ENCODE data around the gene SCNN1G. TPM values are rescaled to one million over a fixed set of nuclear protein-coding genes. Genes with fewer than 3 reads are reported as not detected.

Gene SCNN1G
- total and polyA plus RNA-seq, 2 donors (not counting 3 experiments of a cell fraction or from before 2014, with no cell fraction given): not detected

DNA sequence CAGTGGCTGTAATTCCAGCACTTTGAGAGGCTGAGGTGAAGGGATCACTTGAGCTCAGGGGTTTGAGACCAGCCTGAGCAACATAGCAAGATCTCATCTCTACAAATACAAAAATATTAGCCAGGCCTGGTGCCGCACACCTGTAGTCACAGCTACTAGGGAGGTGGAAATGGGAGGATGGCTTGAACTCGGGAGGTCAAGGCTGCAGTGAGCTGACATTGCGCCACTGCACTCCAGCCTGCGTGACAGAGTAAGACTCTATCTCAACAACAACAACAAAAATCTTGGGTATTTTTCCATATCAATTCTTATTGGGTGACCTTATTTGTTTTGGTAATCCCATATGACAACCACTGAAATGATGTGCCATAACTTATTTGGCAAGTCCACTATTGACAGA lies 52.6 kb downstream of the SCNN1G start:
- CTCF ChIA-PET: no interaction called here
- POLR2A ChIA-PET: no interaction called here
- no peaks in the 10 kb centered on the region for H3K36me3 ChIP-seq (ENCODE audit: control insufficient read depth in 2 of 2, extremely low read depth in 1 of 2, insufficient read depth in 2 of 2, low read length in 2 of 2)
- no peaks in the 10 kb centered on the region for H3K9me1 ChIP-seq (replicated peaks; ENCODE audit: control insufficient read depth, extremely low read depth, insufficient read depth, low read length)
- H3K9ac ChIP-seq (replicated peaks; ENCODE audit: extremely low read depth, insufficient read depth, low read length): no peak overlapping the region
- no peaks in the 10 kb centered on the region for H3K4me1 ChIP-seq (ENCODE audit: control insufficient read depth, extremely low read depth, insufficient read depth, low read length)
- H3K27me3 ChIP-seq (ENCODE audit: control insufficient read depth in 2 of 2, insufficient read depth in 2 of 2, low read length in 2 of 2): no peaks in the 10 kb centered on the region
- no peaks in the 10 kb centered on the region for H3K9me3 ChIP-seq (replicated peaks; ENCODE audit: control insufficient read depth, insufficient read depth, low read length)
- intact Hi-C loops (cut with micrococcal nuclease): no loop called here
- H3K4me3 ChIP-seq (replicated peaks in 1 of 3; ENCODE audit: insufficient read depth in 1 of 3, low read depth in 1 of 3, low read length in 3 of 3): no peak overlapping the region
- FAIRE-seq (no peak), DNase-seq (ENCODE audit: low read depth, low spot score) (no peak)
- no peak for TF ChIP-seq MYC (IDR thresholded peaks at IDR 0.05; ENCODE audit: low read depth, low read length)
- TF ChIP-seq, protein P1, sequence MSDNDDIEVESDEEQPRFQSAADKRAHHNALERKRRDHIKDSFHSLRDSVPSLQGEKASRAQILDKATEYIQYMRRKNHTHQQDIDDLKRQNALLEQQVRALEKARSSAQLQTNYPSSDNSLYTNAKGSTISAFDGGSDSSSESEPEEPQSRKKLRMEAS (IDR thresholded peaks at IDR 0.05; ENCODE audit: insufficient read depth, insufficient read length): no peak
- no peak for TF ChIP-seq FOS (IDR thresholded peaks at IDR 0.05; ENCODE audit: borderline replicate concordance, insufficient read depth, low read length)
- TF ChIP-seq, protein P2, sequence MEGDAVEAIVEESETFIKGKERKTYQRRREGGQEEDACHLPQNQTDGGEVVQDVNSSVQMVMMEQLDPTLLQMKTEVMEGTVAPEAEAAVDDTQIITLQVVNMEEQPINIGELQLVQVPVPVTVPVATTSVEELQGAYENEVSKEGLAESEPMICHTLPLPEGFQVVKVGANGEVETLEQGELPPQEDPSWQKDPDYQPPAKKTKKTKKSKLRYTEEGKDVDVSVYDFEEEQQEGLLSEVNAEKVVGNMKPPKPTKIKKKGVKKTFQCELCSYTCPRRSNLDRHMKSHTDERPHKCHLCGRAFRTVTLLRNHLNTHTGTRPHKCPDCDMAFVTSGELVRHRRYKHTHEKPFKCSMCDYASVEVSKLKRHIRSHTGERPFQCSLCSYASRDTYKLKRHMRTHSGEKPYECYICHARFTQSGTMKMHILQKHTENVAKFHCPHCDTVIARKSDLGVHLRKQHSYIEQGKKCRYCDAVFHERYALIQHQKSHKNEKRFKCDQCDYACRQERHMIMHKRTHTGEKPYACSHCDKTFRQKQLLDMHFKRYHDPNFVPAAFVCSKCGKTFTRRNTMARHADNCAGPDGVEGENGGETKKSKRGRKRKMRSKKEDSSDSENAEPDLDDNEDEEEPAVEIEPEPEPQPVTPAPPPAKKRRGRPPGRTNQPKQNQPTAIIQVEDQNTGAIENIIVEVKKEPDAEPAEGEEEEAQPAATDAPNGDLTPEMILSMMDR (IDR thresholded peaks at IDR 0.05; ENCODE audit: extremely low read depth in 1 of 2, insufficient read depth in 1 of 2, low read depth in 1 of 2, low read length in 2 of 2): no peak
- no peak for TF ChIP-seq JUN (IDR thresholded peaks at IDR 0.05; ENCODE audit: borderline replicate concordance, insufficient read depth, insufficient read length, low read depth)
- no peak for TF ChIP-seq POLR2AphosphoS5 (IDR thresholded peaks at IDR 0.05; ENCODE audit: insufficient read depth, low read depth, low read length)
- no peak for TF ChIP-seq GATA2 (IDR thresholded peaks at IDR 0.05; ENCODE audit: insufficient read depth, insufficient read length, low read depth, low read length)
- TF ChIP-seq POLR2A (IDR thresholded peaks at IDR 0.05; ENCODE audit: low read depth, low read length): no peak
- no peak for TF ChIP-seq EZH2 (IDR thresholded peaks at IDR 0.05; ENCODE audit: borderline replicate concordance, low read depth, low read length, severe bottlenecking)
- no peaks in the 10 kb centered on the region for H3K79me2 ChIP-seq (ENCODE audit: control insufficient read depth, insufficient read depth, low read length)
- BruUV-seq (replicated peaks): no TSS peak
- dilution Hi-C loops (cut with MboI; ENCODE audit: extremely low pct_ligation_motif_present, low sequenced_read_pairs): no loop called here
- no peak overlapping the region for H3K27ac ChIP-seq (ENCODE audit: insufficient read depth, low read depth, low read length)
- H3K4me2 ChIP-seq (ENCODE audit: insufficient read depth, low read length): no peak overlapping the region
- H2AFZ ChIP-seq (ENCODE audit: low read depth, low read length): no peak overlapping the region
- no peaks in the 10 kb centered on the region for H4K20me1 ChIP-seq (replicated peaks; ENCODE audit: control insufficient read depth, extremely low read depth, insufficient read depth, low read length)
